Ovary (tissue), 3 donors: ENCODE measurements around the gene BTBD19.
"Not testable (repeated sequence)": the region's sequence is repeated elsewhere in the genome, so short reads cannot be mapped to it uniquely, and the experiment has no call there.

ENCODE experiments used
- EP300 ChIP-seq: sonication (generic); formaldehyde crosslinking; IDR thresholded peaks from one replicate; pipeline ENCODE4 v1.6.1; 2017; ENCODE audit warnings: antibody characterized with exemption
- POLR2A ChIP-seq: fragments of 450-650 bp; IDR thresholded peaks from one replicate; pipeline ENCODE4 v1.6.1; 2017; ENCODE audit warnings: antibody characterized with exemption, mild to moderate bottlenecking, moderate library complexity
- TF ChIP-seq, protein P1 (sequence below), 3 donors: fragments of 450-650 bp in 2 of 3; fragments of 200-600 bp in 1 of 3; IDR thresholded peaks; one replicate each; pipeline versions ENCODE4 v1.5.1 to v1.8.0; 2016 to 2022; ENCODE audit warnings: antibody characterized with exemption in 3 of 3, mild to moderate bottlenecking in 1 of 3
- donor health status: DM: no; HTN: no; CAD: no.

DNA sequence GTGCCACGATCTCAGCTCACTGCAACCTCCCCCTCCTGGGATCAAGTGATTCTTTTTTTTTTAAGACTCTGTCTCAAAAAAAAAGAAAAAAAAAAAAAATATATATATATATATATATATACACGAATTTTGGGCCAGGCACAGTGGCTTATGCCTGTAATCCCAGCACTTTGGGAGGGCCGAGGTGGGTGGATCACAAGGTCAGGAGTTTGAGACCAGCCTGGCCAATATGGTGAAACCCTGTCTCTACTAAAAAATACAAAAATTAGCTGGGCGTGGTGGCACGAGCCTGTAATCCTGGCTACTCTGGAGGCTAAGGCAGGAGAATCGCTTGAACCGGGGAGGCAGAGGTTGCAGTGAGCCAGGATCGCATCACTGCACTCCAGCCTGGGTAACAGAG, 10.4 kb upstream of the BTBD19 start:
- TF ChIP-seq, protein P1, sequence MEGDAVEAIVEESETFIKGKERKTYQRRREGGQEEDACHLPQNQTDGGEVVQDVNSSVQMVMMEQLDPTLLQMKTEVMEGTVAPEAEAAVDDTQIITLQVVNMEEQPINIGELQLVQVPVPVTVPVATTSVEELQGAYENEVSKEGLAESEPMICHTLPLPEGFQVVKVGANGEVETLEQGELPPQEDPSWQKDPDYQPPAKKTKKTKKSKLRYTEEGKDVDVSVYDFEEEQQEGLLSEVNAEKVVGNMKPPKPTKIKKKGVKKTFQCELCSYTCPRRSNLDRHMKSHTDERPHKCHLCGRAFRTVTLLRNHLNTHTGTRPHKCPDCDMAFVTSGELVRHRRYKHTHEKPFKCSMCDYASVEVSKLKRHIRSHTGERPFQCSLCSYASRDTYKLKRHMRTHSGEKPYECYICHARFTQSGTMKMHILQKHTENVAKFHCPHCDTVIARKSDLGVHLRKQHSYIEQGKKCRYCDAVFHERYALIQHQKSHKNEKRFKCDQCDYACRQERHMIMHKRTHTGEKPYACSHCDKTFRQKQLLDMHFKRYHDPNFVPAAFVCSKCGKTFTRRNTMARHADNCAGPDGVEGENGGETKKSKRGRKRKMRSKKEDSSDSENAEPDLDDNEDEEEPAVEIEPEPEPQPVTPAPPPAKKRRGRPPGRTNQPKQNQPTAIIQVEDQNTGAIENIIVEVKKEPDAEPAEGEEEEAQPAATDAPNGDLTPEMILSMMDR (IDR thresholded peaks at IDR 0.05), result not testable (repeated sequence)
- TF ChIP-seq POLR2A, EP300: not testable (repeated sequence)
